NK-92 (cell line): ENCODE measurements around the gene TTLL4.
A peak's percentile ranks its signal among the peaks of the same experiment; 100 is the strongest.
"Not testable (repeated sequence)": the region's sequence is repeated elsewhere in the genome, so short reads cannot be mapped to it uniquely, and the experiment has no call there.

Experiments used
- DNase-seq: peaks from one replicate; lab custom pipeline; 2025; ENCODE audit not compliant: unreplicated experiment; lab: John Stamatoyannopoulos, UW

Gene TTLL4

GRCh38 chr2:218710687-218711549, at the start of gene TTLL4:
Gene TTLL4 (plus strand): TSS chr2:218710835. CDS start chr2:218737677, 26,842 bp downstream.
- peak; percentile 76 for DNase-seq

- no peak for DNase-seq
Measured at GRCh38 chr2:218662377-218662776, 48.3 kb upstream of the TTLL4 start.

- no peak for DNase-seq
Measured at GRCh38 chr2:218662827-218663226, 47.8 kb upstream of the TTLL4 start.

GRCh38 chr2:218663901-218664300, 46.7 kb upstream of the TTLL4 start:
- DNase-seq, result no peak

GRCh38 chr2:218664653-218665052, 46.0 kb upstream of the TTLL4 start:
- no peak for DNase-seq

GRCh38 chr2:218671097-218671653, 39.5 kb upstream of the TTLL4 start:
- DNase-seq, result no peak

GRCh38 chr2:218671654-218672566, 38.7 kb upstream of the TTLL4 start, which contains the start of the genes RNF25 and STK36:
Gene RNF25 (minus strand): TSS chr2:218672002. CDS start chr2:218671970, 32 bp downstream.
Gene STK36 (plus strand): TSS chr2:218672086. CDS start chr2:218672830, 744 bp downstream.
- DNase-seq, result no peak

- no peak for DNase-seq
Measured at GRCh38 chr2:218679119-218679518, 31.5 kb upstream of the TTLL4 start.

GRCh38 chr2:218680061-218680460, 30.6 kb upstream of the TTLL4 start:
- DNase-seq, result no peak

GRCh38 chr2:218687400-218688060, 23.1 kb upstream of the TTLL4 start:
- DNase-seq, result not testable (repeated sequence)

GRCh38 chr2:218691234-218691633, 19.4 kb upstream of the TTLL4 start:
- DNase-seq, result no peak

- no peak for DNase-seq
Measured at GRCh38 chr2:218694405-218695145, 16.1 kb upstream of the TTLL4 start.

GRCh38 chr2:218698885-218699284, 11.8 kb upstream of the TTLL4 start:
- DNase-seq, result no peak

GRCh38 chr2:218701806-218702205, 8.8 kb upstream of the TTLL4 start:
- no peak for DNase-seq

GRCh38 chr2:218703341-218703740, 7.3 kb upstream of the TTLL4 start:
- DNase-seq, result no peak

- DNase-seq, result no peak
Measured at GRCh38 chr2:218708086-218708485, 2.5 kb upstream of the TTLL4 start.

- DNase-seq, result no peak
Measured at GRCh38 chr2:218709908-218710307, 727 bp upstream of the TTLL4 start.

GRCh38 chr2:218710334-218710686, 325 bp upstream of the TTLL4 start:
- DNase-seq, result no peak

GRCh38 chr2:218711550-218711929, 905 bp downstream of the TTLL4 start:
- DNase-seq, result no peak

GRCh38 chr2:218713922-218714321, 3.3 kb downstream of the TTLL4 start:
- no peak for DNase-seq
